ENCODE results near the gene ATP6V0D1.
A peak's percentile ranks its signal among the peaks of the same experiment; 100 is the strongest.
"Not testable (repeated sequence)": the region's sequence is repeated elsewhere in the genome, so short reads cannot be mapped to it uniquely, and the experiment has no call there.

ATP6V0D1 gene

GRCh38 chr16:67506468-67506867 is 25.5 kb upstream of the ATP6V0D1 start:
- peaks cover 10% of the 10 kb centered on the region for H3K27me3 Mint-ChIP-seq (ENCODE audit: low read depth)
- H3K4me1 Mint-ChIP-seq, result peaks cover 12% of the 10 kb centered on the region
- H3K27ac Mint-ChIP-seq, result no peak overlapping the region
- no peaks in the 10 kb centered on the region for H3K36me3 Mint-ChIP-seq (ENCODE audit: low read depth)
- H3K4me3 Mint-ChIP-seq, result no peak overlapping the region
- no peaks in the 10 kb centered on the region for H3K9me3 Mint-ChIP-seq
- TF ChIP-seq CTCF (IDR thresholded peaks at IDR 0.05; ENCODE audit: unreplicated experiment in 3 of 3), result no peak

- Mint-ChIP-seq H3K36me3 (ENCODE audit: low read depth) (no peaks in the 10 kb centered on the region), H3K27me3 (ENCODE audit: low read depth) (peaks cover 10% of the 10 kb centered on the region), H3K9me3 (no peaks in the 10 kb centered on the region), H3K4me1 (peaks cover 12% of the 10 kb centered on the region), H3K27ac (peak overlapping the region in 2 of 3 experiments; percentile 8 to 60), H3K4me3 (no peak overlapping the region)
- no peak for TF ChIP-seq CTCF (IDR thresholded peaks at IDR 0.05; ENCODE audit: unreplicated experiment in 3 of 3)
Measured at GRCh38 chr16:67504031-67505021, 23.4 kb upstream of the ATP6V0D1 start.

- H3K36me3 Mint-ChIP-seq (ENCODE audit: low read depth), result no peaks in the 10 kb centered on the region
Measured at GRCh38 chr16:67499106-67499505, 18.1 kb upstream of the ATP6V0D1 start.

GRCh38 chr16:67490335-67491096 is 9.6 kb upstream of the ATP6V0D1 start:
- no peak for TF ChIP-seq CTCF (IDR thresholded peaks at IDR 0.05; ENCODE audit: unreplicated experiment in 3 of 3)
- no peak overlapping the region for H3K27ac Mint-ChIP-seq

More at GRCh38 chr16:67499106-67499505, 18.1 kb upstream of the ATP6V0D1 start:
- H3K4me3 Mint-ChIP-seq, result no peak overlapping the region
- H3K27ac Mint-ChIP-seq, result peak overlapping the region in 1 of 3 experiments; percentile 30
- H3K9me3 Mint-ChIP-seq, result no peaks in the 10 kb centered on the region
- no peaks in the 10 kb centered on the region for H3K27me3 Mint-ChIP-seq (ENCODE audit: low read depth)
- peaks cover 6% of the 10 kb centered on the region for H3K4me1 Mint-ChIP-seq
- no peak for TF ChIP-seq CTCF (IDR thresholded peaks at IDR 0.05; ENCODE audit: unreplicated experiment in 3 of 3)

GRCh38 chr16:67489401-67490083 is 8.6 kb upstream of the ATP6V0D1 start:
- Mint-ChIP-seq H3K4me1 (no peaks in the 10 kb centered on the region), H3K4me3 (no peak overlapping the region), H3K9me3 (no peaks in the 10 kb centered on the region), H3K27ac (no peak overlapping the region), H3K27me3 (ENCODE audit: low read depth) (no peaks in the 10 kb centered on the region), H3K36me3 (ENCODE audit: low read depth) (no peaks in the 10 kb centered on the region)
- TF ChIP-seq CTCF (IDR thresholded peaks at IDR 0.05; ENCODE audit: unreplicated experiment in 3 of 3), result no peak

More at GRCh38 chr16:67490335-67491096, 9.6 kb upstream of the ATP6V0D1 start:
- no peak overlapping the region for H3K4me3 Mint-ChIP-seq
- no peaks in the 10 kb centered on the region for H3K9me3 Mint-ChIP-seq
- no peaks in the 10 kb centered on the region for H3K36me3 Mint-ChIP-seq (ENCODE audit: low read depth)
- H3K27me3 Mint-ChIP-seq (ENCODE audit: low read depth), result no peaks in the 10 kb centered on the region
- H3K4me1 Mint-ChIP-seq, result no peaks in the 10 kb centered on the region

- H3K27ac Mint-ChIP-seq, result not testable (repeated sequence)
Measured at GRCh38 chr16:67487561-67487960, 6.6 kb upstream of the ATP6V0D1 start.

More at GRCh38 chr16:67487561-67487960, 6.6 kb upstream of the ATP6V0D1 start:
- H3K4me3 Mint-ChIP-seq; H3K9me3 Mint-ChIP-seq; H3K27me3 Mint-ChIP-seq (ENCODE audit: low read depth); H3K36me3 Mint-ChIP-seq (ENCODE audit: low read depth); H3K4me1 Mint-ChIP-seq: not testable (repeated sequence)
